HG03095 (cell line): ENCODE measurements around the gene FRMD4A.

Experiments used
- ATAC-seq: cut with Tn5 transposase; IDR thresholded peaks from one replicate; pipeline ENCODE4 v1.9.1; 2021; ENCODE audit warnings: moderate library complexity; ENCODE audit not compliant: unreplicated experiment

FRMD4A gene

GRCh38 chr10:14024329-14025202 lies 306.2 kb downstream of the FRMD4A start:
- no peak for ATAC-seq

- no peak for ATAC-seq
These were observed 306.9 kb downstream of the FRMD4A start for GRCh38 chr10:14023673-14024328.

GRCh38 chr10:14022954-14023672 lies 307.6 kb downstream of the FRMD4A start:
- no peak for ATAC-seq

GRCh38 chr10:14022052-14022451 lies 308.7 kb downstream of the FRMD4A start:
- ATAC-seq, result no peak

GRCh38 chr10:14020037-14020664 lies 310.6 kb downstream of the FRMD4A start:
- ATAC-seq, result no peak

- ATAC-seq, result no peak
These were observed 313.3 kb downstream of the FRMD4A start for GRCh38 chr10:14017467-14017866.

- no peak for ATAC-seq
These were observed 313.8 kb downstream of the FRMD4A start for GRCh38 chr10:14016931-14017333.

- ATAC-seq, result no peak
These were observed 314.6 kb downstream of the FRMD4A start for GRCh38 chr10:14016011-14016536.

- no peak for ATAC-seq
These were observed 316.3 kb downstream of the FRMD4A start for GRCh38 chr10:14014423-14014822.

GRCh38 chr10:14010769-14011574 lies 319.8 kb downstream of the FRMD4A start:
- no peak for ATAC-seq

- ATAC-seq, result no peak
These were observed 320.6 kb downstream of the FRMD4A start for GRCh38 chr10:14010101-14010558.

- no peak for ATAC-seq
These were observed 321.2 kb downstream of the FRMD4A start for GRCh38 chr10:14009371-14010100.

GRCh38 chr10:14008740-14009080 lies 322.0 kb downstream of the FRMD4A start:
- ATAC-seq, result no peak

- no peak for ATAC-seq
These were observed 326.2 kb downstream of the FRMD4A start for GRCh38 chr10:14004536-14004935.

GRCh38 chr10:14003517-14004184 lies 327.1 kb downstream of the FRMD4A start:
- no peak for ATAC-seq

- ATAC-seq, result no peak
These were observed 329.3 kb downstream of the FRMD4A start for GRCh38 chr10:14001298-14002040.

- ATAC-seq, result no peak
These were observed 332.4 kb downstream of the FRMD4A start for GRCh38 chr10:13998163-13998835.

GRCh38 chr10:13997650-13998049 lies 333.1 kb downstream of the FRMD4A start:
- ATAC-seq, result no peak
